K562 (cell line): Measurements from ENCODE around the gene PYCR2. TPM values are rescaled to one million over a fixed set of nuclear protein-coding genes. Genes with fewer than 3 reads are reported as not detected.

Experiments used
- ARID1B ChIP-seq: fragments of 450-650 bp; IDR thresholded peaks from 2 replicates; pipeline ENCODE4 v1.6.1; 2016; ENCODE audit warnings: antibody characterized with exemption, mild to moderate bottlenecking, inconsistent platforms
- BACH1 ChIP-seq: fragments of 200-800 bp; sonication (Bioruptor generic); IDR thresholded peaks from 2 replicates; pipeline ENCODE4 v1.6.1; 2016; ENCODE audit warnings: missing genetic modification characterization, missing compliant biosample characterization
- CREB5 ChIP-seq: fragments of 250-450 bp; sonication (Bioruptor Pico); IDR thresholded peaks from 2 replicates; pipeline ENCODE4 v1.5.0; 2020; ENCODE audit warnings: mild to moderate bottlenecking
- HEY1 ChIP-seq: fragments of 250-450 bp; sonication (Bioruptor Pico); IDR thresholded peaks from 2 replicates; pipeline ENCODE4 v1.5.0; 2020; ENCODE audit warnings: mild to moderate bottlenecking, moderate library complexity, borderline replicate concordance
- RHOXF2B ChIP-seq: fragments of 250-450 bp; sonication (Bioruptor Pico); conservative IDR thresholded peaks from 2 replicates; pipeline ENCODE4 v1.5.1; 2021
- SMAD2 ChIP-seq: fragments of 150-350 bp; IDR thresholded peaks from 2 replicates; pipeline ENCODE4 v1.6.1; 2014; ENCODE audit warnings: low read depth, mild to moderate bottlenecking, low read length
- TCF7L2 ChIP-seq: fragments of 150-350 bp; IDR thresholded peaks from 2 replicates; pipeline ENCODE4 v1.6.1; 2016; ENCODE audit warnings: low read depth, mild to moderate bottlenecking, low read length, moderate library complexity
- THAP12 ChIP-seq: fragments of 250-450 bp; sonication (Bioruptor Pico); IDR thresholded peaks from 2 replicates; pipeline ENCODE4 v1.9.0; 2021; ENCODE audit warnings: mild to moderate bottlenecking, inconsistent platforms
- THRB ChIP-seq: fragments of 450-650 bp; formaldehyde crosslinking; conservative IDR thresholded peaks from 2 replicates; pipeline ENCODE4 v1.4.0; 2022; ENCODE audit warnings: mild to moderate bottlenecking, missing genetic modification characterization
- ZBTB40 ChIP-seq, 2 experiments: fragments of 450-650 bp in 1 of 2; sonication (generic) in 1 of 2; formaldehyde crosslinking in 1 of 2; IDR thresholded peaks; 2 replicates each; pipeline versions ENCODE4 v1.7.1 to v1.9.0; 2016 to 2022; ENCODE audit warnings: inconsistent platforms in 1 of 2, mild to moderate bottlenecking in 1 of 2, missing genetic modification reagents in 1 of 2
- ZNF707 ChIP-seq: fragments of 250-450 bp; sonication (Bioruptor Pico); conservative IDR thresholded peaks from 2 replicates; pipeline ENCODE4 v1.8.0; 2022; ENCODE audit warnings: inconsistent platforms, mild to moderate bottlenecking, moderate library complexity
- ZNF717 ChIP-seq: fragments of 250-450 bp; sonication (Bioruptor Pico); IDR thresholded peaks from 2 replicates; pipeline ENCODE4 v1.5.0; 2021
- polyA plus RNA-seq, 8 experiments: library from polyadenylated mRNA; depleted of rRNA in 4 of 8; stranded (reverse) in 5 of 8; unstranded in 3 of 8; fragments of >200 nt; fragmentation: Nextera tagmentation in 2 of 8; fragmentation: Illumina TruSeq in 1 of 8; extraction: Ambion mirVana in 2 of 8; extraction: Trizol in 1 of 8; gene quantifications; 2 replicates each; pipeline versions ENCODE4 v1.2.1 to v1.2.3, GENCODE V29; 2011 to 2014; ENCODE audit warnings: inconsistent platforms in 1 of 8, missing spikeins in 1 of 8
- total RNA-seq, 7 experiments: library from RNA; depleted of rRNA in 6 of 7; stranded (reverse); fragments of >200 nt in 6 of 7; fragmentation: Illumina TruSeq in 2 of 7; extraction: Trizol in 2 of 7; gene quantifications; 2 replicates each; pipeline versions ENCODE4 v1.2.1 to v1.2.3, GENCODE V29; 2011 to 2021; ENCODE audit warnings: low replicate concordance in 1 of 7

PYCR2 gene
- total and polyA plus RNA-seq, 9 of the 15 experiments (the other 6 are each of a cell fraction or from before 2014, with no cell fraction given): 5.5 to 219 (median 127) TPM

- TF ChIP-seq ZBTB40 (IDR thresholded peaks at IDR 0.05): 0 out of 2 replicates have a peak, but pooled peaks have one; percentile 22
- TF ChIP-seq ZBTB40 (CRISPR knock-in tag; IDR thresholded peaks at IDR 0.05): no peak; the same call in 1 of the 2 replicates
- no peak for TF ChIP-seq RHOXF2B (CRISPR knock-in tag)
- no peak for TF ChIP-seq SMAD2
- no peak for TF ChIP-seq HEY1 (CRISPR knock-in tag)
- TF ChIP-seq ARID1B: 0 out of 2 replicates have a peak, but pooled peaks have one; percentile 3
- TF ChIP-seq CREB5 (CRISPR knock-in tag): no peak
- no peak for TF ChIP-seq ZNF707 (CRISPR knock-in tag)
- no peak for TF ChIP-seq BACH1 (tag)
- 0 out of 2 replicates have a peak, but pooled peaks have one; percentile 4 for TF ChIP-seq THAP12
- TF ChIP-seq TCF7L2: no peak
- TF ChIP-seq ZNF717 (CRISPR knock-in tag): no peak
- no peak for TF ChIP-seq THRB (CRISPR knock-in tag)
Measured at GRCh38 chr1:225882694-225883615, 41.1 kb downstream of the PYCR2 start (continued).
